GM20000 (cell line): ENCODE results near the gene PCED1A.

Experiments
- DNase-seq: peaks from one replicate; pipeline ENCODE4 v3.0.0; 2012; ENCODE audit warnings: low spot score
- CTCF ChIP-seq: IDR thresholded peaks from 2 replicates; pipeline ENCODE4 v1.5.1; 2012; ENCODE audit warnings: mild to moderate bottlenecking, control low read depth; ENCODE audit errors: extremely low read depth, missing control alignments

PCED1A gene

GRCh38 chr20:2872459-2873009, 32.1 kb upstream of the PCED1A start:
- peak; percentile 80 for DNase-seq
- peak; percentile 44 for TF ChIP-seq CTCF

GRCh38 chr20:2871661-2872458, 31.4 kb upstream of the PCED1A start:
- no peak for TF ChIP-seq CTCF
- DNase-seq = no peak

- no peak for DNase-seq
- no peak for TF ChIP-seq CTCF
Measured at GRCh38 chr20:2871111-2871465, 30.6 kb upstream of the PCED1A start.

- TF ChIP-seq CTCF = no peak
- no peak for DNase-seq
Measured at GRCh38 chr20:2869381-2869780, 28.9 kb upstream of the PCED1A start.

GRCh38 chr20:2867081-2867864, 26.8 kb upstream of the PCED1A start:
- no peak for DNase-seq
- TF ChIP-seq CTCF = no peak

- no peak for TF ChIP-seq CTCF
- no peak for DNase-seq
Measured at GRCh38 chr20:2866236-2866635, 25.8 kb upstream of the PCED1A start.

- TF ChIP-seq CTCF = no peak
- DNase-seq = no peak
Measured at GRCh38 chr20:2865630-2866029, 25.2 kb upstream of the PCED1A start.
